Liver (tissue), 9 donors: ENCODE measurements around the gene PRSS1. TPM values are rescaled to one million over a fixed set of nuclear protein-coding genes. Genes with fewer than 3 reads are reported as not detected.

Experiments
- DNase-seq: peaks from one replicate; pipeline ENCODE4 v3.0.0-alpha.2; 2017; ENCODE audit warnings: low spot score
- H3K27ac ChIP-seq, 2 donors: one replicate each; pipeline ENCODE4 v1.7.0; 2013; ENCODE audit warnings: inconsistent platforms in 2 of 2, low read length in 2 of 2, control low read depth in 1 of 2, low read depth in 1 of 2, mild to moderate bottlenecking in 1 of 2
- H3K27me3 ChIP-seq, 4 donors: one replicate each; pipeline versions ENCODE4 v1.6.1 to v1.7.0; 2013; ENCODE audit warnings: low read length in 3 of 4, inconsistent platforms in 1 of 4, mild to moderate bottlenecking in 1 of 4, moderate library complexity in 1 of 4; ENCODE audit not compliant: control insufficient read depth in 4 of 4, insufficient read depth in 4 of 4
- H3K36me3 ChIP-seq, 4 donors: one replicate each; pipeline versions ENCODE4 v1.6.1 to v1.7.0; 2013; ENCODE audit warnings: low read length in 3 of 4, mild to moderate bottlenecking in 3 of 4, low read depth in 1 of 4, moderate library complexity in 1 of 4; ENCODE audit not compliant: control insufficient read depth in 4 of 4, insufficient read depth in 3 of 4
- H3K4me1 ChIP-seq, 4 donors: one replicate each; pipeline versions ENCODE4 v1.6.1 to v1.7.0; 2013; ENCODE audit warnings: low read length in 3 of 4, mild to moderate bottlenecking in 3 of 4, moderate library complexity in 1 of 4; ENCODE audit not compliant: control insufficient read depth in 4 of 4, insufficient read depth in 4 of 4
- H3K4me3 ChIP-seq, 3 donors: one replicate each; pipeline versions ENCODE4 v1.6.1 to v1.7.0; 2013; ENCODE audit warnings: low read length in 3 of 3, control low read depth in 1 of 3, low read depth in 1 of 3, mild to moderate bottlenecking in 1 of 3
- H3K9ac ChIP-seq, 2 donors: one replicate each; pipeline ENCODE4 v1.7.0; 2013; ENCODE audit warnings: low read length in 2 of 2, mild to moderate bottlenecking in 2 of 2, moderate library complexity in 2 of 2, control low read depth in 1 of 2, low read depth in 1 of 2
- H3K9me3 ChIP-seq, 4 donors: one replicate each; pipeline versions ENCODE4 v1.6.1 to v1.7.0; 2013; ENCODE audit warnings: low read length in 3 of 4; ENCODE audit not compliant: control insufficient read depth in 4 of 4
- ATF3 ChIP-seq: IDR thresholded peaks from 2 replicates; pipeline ENCODE4 v1.6.1; 2016; ENCODE audit warnings: antibody characterized with exemption
- CTCF ChIP-seq: fragments of 150-350 bp; IDR thresholded peaks from 2 replicates; pipeline ENCODE4 v1.5.1; 2017; ENCODE audit warnings: improper control_type of control experiment, low read depth, low read length; ENCODE audit not compliant: missing input control
- EGR1 ChIP-seq, 2 donors: IDR thresholded peaks; 2 replicates each; pipeline ENCODE4 v1.6.1; 2016 to 2018; ENCODE audit warnings: antibody characterized with exemption in 2 of 2, low read depth in 2 of 2
- FOXA1 ChIP-seq: IDR thresholded peaks from 2 replicates; pipeline ENCODE4 v1.6.1; 2016; ENCODE audit warnings: antibody characterized with exemption
- FOXA2 ChIP-seq: IDR thresholded peaks from 2 replicates; pipeline ENCODE4 v1.6.1; 2016; ENCODE audit warnings: antibody characterized with exemption
- GABPA ChIP-seq, 2 donors: IDR thresholded peaks in 1 of 2; conservative IDR thresholded peaks in 1 of 2; 2 replicates each; pipeline ENCODE4 v1.6.1; 2016; ENCODE audit warnings: antibody characterized with exemption in 2 of 2, mild to moderate bottlenecking in 1 of 2, moderate library complexity in 1 of 2
- HNF4A ChIP-seq, 2 donors: conservative IDR thresholded peaks; 2 replicates each; pipeline ENCODE4 v1.6.1; 2016; ENCODE audit warnings: antibody characterized with exemption in 2 of 2, mild to moderate bottlenecking in 2 of 2
- HNF4G ChIP-seq: IDR thresholded peaks from 2 replicates; pipeline ENCODE4 v1.6.1; 2016; ENCODE audit warnings: antibody characterized with exemption
- JUND ChIP-seq, 2 donors: IDR thresholded peaks; 2 replicates each; pipeline ENCODE4 v1.6.1; 2016; ENCODE audit warnings: antibody characterized with exemption in 2 of 2
- MAX ChIP-seq: IDR thresholded peaks from 2 replicates; pipeline ENCODE4 v1.6.1; 2016; ENCODE audit warnings: antibody characterized with exemption
- RAD21 ChIP-seq, 2 donors: IDR thresholded peaks; 2 replicates each; pipeline ENCODE4 v1.6.1; 2016; ENCODE audit warnings: antibody characterized with exemption in 2 of 2, mild to moderate bottlenecking in 2 of 2
- REST ChIP-seq: IDR thresholded peaks from 2 replicates; pipeline ENCODE4 v1.6.1; 2016; ENCODE audit warnings: antibody characterized with exemption, mild to moderate bottlenecking
- RXRA ChIP-seq, 2 donors: IDR thresholded peaks; 2 replicates each; pipeline ENCODE4 v1.6.1; 2017 to 2018; ENCODE audit warnings: antibody characterized with exemption in 2 of 2, mild to moderate bottlenecking in 1 of 2
- SP1 ChIP-seq: IDR thresholded peaks from 2 replicates; pipeline ENCODE4 v1.6.1; 2018; ENCODE audit warnings: antibody characterized with exemption, mild to moderate bottlenecking
- TAF1 ChIP-seq: conservative IDR thresholded peaks from 2 replicates; pipeline ENCODE4 v1.6.1; 2016; ENCODE audit warnings: antibody characterized with exemption, mild to moderate bottlenecking
- YY1 ChIP-seq: IDR thresholded peaks from 2 replicates; pipeline ENCODE4 v1.6.1; 2016; ENCODE audit warnings: antibody characterized with exemption, mild to moderate bottlenecking
- WGBS: extraction: QIAGEN DNeasy Blood & Tissue Kit; methylation state at CpG from one replicate; pipeline ENCODE4 v1.1.7; 2013; 5-methylcytosine and 5-hydroxymethylcytosine counted together
- polyA plus RNA-seq, 2 donors: library from polyadenylated mRNA; stranded (reverse) in 1 of 2; unstranded in 1 of 2; fragments of 200-250 nt in 1 of 2; fragments of >200 nt in 1 of 2; fragmentation: Nextera tagmentation in 1 of 2; extraction: Ambion mirVana in 1 of 2; gene quantifications; one replicate each; pipeline versions ENCODE4 v1.2.1 to v1.2.3, GENCODE V29; 2013 to 2015
- total RNA-seq, 2 donors: library from RNA; depleted of rRNA; stranded (reverse); fragments of >200 nt; gene quantifications; one replicate each; pipeline ENCODE4 v1.2.3, GENCODE V29; 2014
- donor health status: healthy.
- donor health status: healthy.
- donor health status: healthy.
- donor health status: healthy.
- donor health status: healthy.

PRSS1 gene
- total and polyA plus RNA-seq, 4 donors = not detected

GRCh38 chr7:142733271-142733670, 16.0 kb upstream of the PRSS1 start:
- TF ChIP-seq MAX (no peak), YY1 (no peak), CTCF (no peak), GABPA (IDR thresholded peaks at IDR 0.05 in 1 of 2, conservative IDR thresholded peaks at IDR 0.05 in 1 of 2) (no peak), HNF4A (conservative IDR thresholded peaks at IDR 0.05) (no peak), ATF3 (no peak), RXRA (IDR thresholded peaks at IDR 0.05) (no peak), SP1 (no peak), JUND (IDR thresholded peaks at IDR 0.05) (no peak), REST (no peak), FOXA1 (no peak), HNF4G (no peak), FOXA2 (no peak), RAD21 (IDR thresholded peaks at IDR 0.05) (no peak), TAF1 (no peak), EGR1 (IDR thresholded peaks at IDR 0.05; ENCODE audit: low read depth in 2 of 2) (no peak)
- H3K4me1 ChIP-seq = no peaks in the 10 kb centered on the region
- no peak overlapping the region for H3K9ac ChIP-seq
- WGBS = 88% methylated on average over 8 of the region's 8 CpGs
- DNase-seq = no peak
- no peaks in the 10 kb centered on the region for H3K27me3 ChIP-seq
- H3K36me3 ChIP-seq = no peaks in the 10 kb centered on the region
- H3K4me3 ChIP-seq = no peak overlapping the region
- no peaks in the 10 kb centered on the region for H3K9me3 ChIP-seq
- no peak overlapping the region for H3K27ac ChIP-seq

- Histone ChIP-seq H3K36me3 (no peaks in the 10 kb centered on the region), H3K4me1 (no peaks in the 10 kb centered on the region), H3K27me3 (no peaks in the 10 kb centered on the region), H3K9me3 (no peaks in the 10 kb centered on the region), H3K9ac (no peak overlapping the region), H3K4me3 (no peak overlapping the region), H3K27ac (no peak overlapping the region)
- WGBS = 42% methylated on average over 2 of the region's 2 CpGs
- TF ChIP-seq FOXA2 (no peak), RAD21 (IDR thresholded peaks at IDR 0.05) (no peak), EGR1 (IDR thresholded peaks at IDR 0.05; ENCODE audit: low read depth in 2 of 2) (no peak)
- DNase-seq = no peak
Measured at GRCh38 chr7:142739923-142740492, 9.3 kb upstream of the PRSS1 start.
